ENCODE measurements around the gene USP13.

USP13 gene

DNA sequence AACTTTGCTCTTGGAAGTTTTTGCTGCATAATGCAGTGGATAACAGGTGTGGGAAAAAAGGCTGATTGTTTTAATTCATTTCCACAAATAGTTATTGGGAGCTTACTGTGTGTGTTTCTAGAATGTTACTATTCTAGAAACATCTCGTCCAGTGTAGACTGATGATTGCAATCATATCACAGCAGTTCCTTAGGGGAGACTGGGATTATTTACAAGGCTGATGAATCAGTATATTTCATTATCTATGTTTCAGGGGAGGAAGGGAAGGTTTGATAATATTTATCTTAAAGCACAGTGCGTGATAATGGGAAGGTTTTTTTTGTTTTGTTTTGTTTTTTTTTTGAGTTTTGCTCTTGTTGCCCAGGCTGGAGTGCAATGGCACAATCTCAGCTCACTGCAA lies 2.4 kb downstream of the USP13 start:
- no peak overlapping the region for H3K4me3 ChIP-seq (ENCODE audit: low read length)
- DNase-seq (ENCODE audit: low read depth): no peak
- TF ChIP-seq, protein P1, sequence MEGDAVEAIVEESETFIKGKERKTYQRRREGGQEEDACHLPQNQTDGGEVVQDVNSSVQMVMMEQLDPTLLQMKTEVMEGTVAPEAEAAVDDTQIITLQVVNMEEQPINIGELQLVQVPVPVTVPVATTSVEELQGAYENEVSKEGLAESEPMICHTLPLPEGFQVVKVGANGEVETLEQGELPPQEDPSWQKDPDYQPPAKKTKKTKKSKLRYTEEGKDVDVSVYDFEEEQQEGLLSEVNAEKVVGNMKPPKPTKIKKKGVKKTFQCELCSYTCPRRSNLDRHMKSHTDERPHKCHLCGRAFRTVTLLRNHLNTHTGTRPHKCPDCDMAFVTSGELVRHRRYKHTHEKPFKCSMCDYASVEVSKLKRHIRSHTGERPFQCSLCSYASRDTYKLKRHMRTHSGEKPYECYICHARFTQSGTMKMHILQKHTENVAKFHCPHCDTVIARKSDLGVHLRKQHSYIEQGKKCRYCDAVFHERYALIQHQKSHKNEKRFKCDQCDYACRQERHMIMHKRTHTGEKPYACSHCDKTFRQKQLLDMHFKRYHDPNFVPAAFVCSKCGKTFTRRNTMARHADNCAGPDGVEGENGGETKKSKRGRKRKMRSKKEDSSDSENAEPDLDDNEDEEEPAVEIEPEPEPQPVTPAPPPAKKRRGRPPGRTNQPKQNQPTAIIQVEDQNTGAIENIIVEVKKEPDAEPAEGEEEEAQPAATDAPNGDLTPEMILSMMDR (conservative IDR thresholded peaks at IDR 0.05; ENCODE audit: low read length): no peak

DNA sequence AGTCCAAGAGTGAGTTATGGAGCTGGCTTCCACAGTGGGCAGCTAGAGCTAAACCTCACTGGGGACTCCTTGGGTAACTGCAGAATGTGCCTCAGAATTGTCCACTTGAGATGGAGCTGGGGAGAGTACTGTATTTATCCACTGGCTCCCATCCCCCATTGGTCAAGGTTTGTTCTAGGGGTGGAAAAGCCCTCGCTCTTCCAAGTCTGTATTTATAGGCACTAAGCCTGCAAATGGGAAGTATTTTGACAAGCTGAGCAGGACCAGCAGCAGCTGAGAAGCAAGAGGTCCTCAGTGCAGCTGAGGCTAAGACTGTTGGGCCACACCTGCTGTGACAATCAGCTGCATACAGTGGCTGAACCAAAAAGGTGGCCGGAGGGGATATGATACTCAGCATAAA lies 5.8 kb downstream of the USP13 start:
- no peak for DNase-seq (ENCODE audit: low read depth)
- H3K4me3 ChIP-seq (ENCODE audit: low read length): no peak overlapping the region
- TF ChIP-seq, protein P1 (conservative IDR thresholded peaks at IDR 0.05; ENCODE audit: low read length): no peak

DNA sequence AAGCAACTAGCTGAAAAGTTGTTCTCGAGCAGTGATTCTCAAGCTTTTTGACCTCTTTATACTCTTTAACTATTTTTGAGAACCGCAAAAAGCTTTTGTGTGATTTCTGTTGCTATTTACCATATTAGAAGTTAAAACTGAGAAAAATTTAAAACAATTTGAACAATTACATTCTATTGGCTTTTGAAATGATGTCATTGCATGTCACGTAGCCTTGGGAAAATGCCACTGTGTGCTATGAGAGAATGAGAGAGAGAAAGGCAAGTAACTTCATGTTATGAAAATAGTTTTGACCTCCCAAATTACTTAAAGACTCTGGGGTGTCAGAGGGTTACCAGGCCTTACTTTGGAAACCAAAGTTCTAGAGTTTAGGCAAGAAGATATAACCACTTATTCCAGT lies 8.0 kb downstream of the USP13 start:
- no peak overlapping the region for H3K4me3 ChIP-seq (ENCODE audit: low read length)
- TF ChIP-seq, protein P1 (conservative IDR thresholded peaks at IDR 0.05; ENCODE audit: low read length): no peak
- DNase-seq (ENCODE audit: low read depth): peak; percentile 48

DNA sequence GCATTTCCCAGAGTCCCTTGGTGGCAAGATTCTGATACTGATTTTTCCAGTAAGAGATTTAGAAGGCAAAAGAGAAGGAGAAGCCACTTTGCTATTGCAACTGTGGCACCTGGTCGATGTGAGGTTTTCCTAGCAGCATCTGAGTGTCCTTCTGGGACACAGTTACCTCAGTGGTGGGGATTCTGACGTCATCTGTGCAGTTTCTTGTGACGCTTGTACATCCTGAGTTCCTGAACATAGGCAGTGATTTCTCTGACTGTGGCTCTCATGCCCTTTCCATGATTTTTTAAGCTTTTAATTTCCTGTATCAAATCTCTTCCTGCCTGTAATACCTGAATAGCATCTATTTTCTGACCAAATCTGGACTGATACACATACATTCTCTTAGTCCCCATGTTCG lies 8.9 kb downstream of the USP13 start:
- TF ChIP-seq, protein P1 (conservative IDR thresholded peaks at IDR 0.05; ENCODE audit: low read length): no peak
- no peak overlapping the region for H3K4me3 ChIP-seq (ENCODE audit: low read length)
- no peak for DNase-seq (ENCODE audit: low read depth)

DNA sequence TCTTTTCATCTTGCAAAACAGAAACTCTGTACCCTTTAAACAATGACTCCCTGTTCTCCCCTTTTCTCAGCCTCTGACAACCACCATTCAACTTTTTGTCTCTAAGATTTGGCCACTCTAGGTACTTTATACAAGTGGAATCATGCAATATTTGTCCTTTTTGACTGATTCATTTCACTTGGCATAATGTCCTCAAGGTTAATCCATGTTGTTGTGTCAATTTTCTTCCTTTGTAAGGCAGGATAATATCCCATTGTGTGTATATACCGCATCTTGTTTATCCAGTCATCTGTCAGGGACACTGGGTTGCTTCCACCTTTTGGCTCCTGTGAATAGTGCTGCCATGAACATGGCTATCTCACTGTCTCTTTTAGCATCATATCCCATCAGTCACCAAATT lies 10.3 kb downstream of the USP13 start:
- no peak overlapping the region for H3K4me3 ChIP-seq (ENCODE audit: low read length)
- no peak for DNase-seq (ENCODE audit: low read depth)
- TF ChIP-seq, protein P1 (conservative IDR thresholded peaks at IDR 0.05; ENCODE audit: low read length): no peak

DNA sequence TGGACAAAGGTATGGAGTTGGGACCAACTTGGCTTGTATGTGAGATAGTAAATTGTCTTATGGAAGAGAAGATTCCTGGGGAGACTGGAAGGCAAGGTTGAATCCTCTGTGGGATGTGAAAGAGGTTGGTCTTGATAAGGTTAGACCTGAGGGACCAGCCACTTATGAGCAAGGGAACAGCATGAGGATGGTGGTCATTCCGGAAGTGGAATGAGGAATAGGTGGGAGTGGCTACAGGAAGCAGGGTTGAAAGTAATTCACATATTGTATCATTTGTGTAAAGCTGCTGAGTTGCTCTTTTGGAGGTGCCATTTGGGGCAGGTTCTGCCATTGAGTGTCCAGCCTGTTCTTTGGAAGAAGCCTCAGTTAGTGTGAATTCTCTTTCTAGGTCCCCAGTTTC lies 13.2 kb downstream of the USP13 start:
- H3K4me3 ChIP-seq (ENCODE audit: low read length): no peak overlapping the region
- TF ChIP-seq, protein P1 (conservative IDR thresholded peaks at IDR 0.05; ENCODE audit: low read length): no peak
- DNase-seq (ENCODE audit: low read depth): no peak

DNA sequence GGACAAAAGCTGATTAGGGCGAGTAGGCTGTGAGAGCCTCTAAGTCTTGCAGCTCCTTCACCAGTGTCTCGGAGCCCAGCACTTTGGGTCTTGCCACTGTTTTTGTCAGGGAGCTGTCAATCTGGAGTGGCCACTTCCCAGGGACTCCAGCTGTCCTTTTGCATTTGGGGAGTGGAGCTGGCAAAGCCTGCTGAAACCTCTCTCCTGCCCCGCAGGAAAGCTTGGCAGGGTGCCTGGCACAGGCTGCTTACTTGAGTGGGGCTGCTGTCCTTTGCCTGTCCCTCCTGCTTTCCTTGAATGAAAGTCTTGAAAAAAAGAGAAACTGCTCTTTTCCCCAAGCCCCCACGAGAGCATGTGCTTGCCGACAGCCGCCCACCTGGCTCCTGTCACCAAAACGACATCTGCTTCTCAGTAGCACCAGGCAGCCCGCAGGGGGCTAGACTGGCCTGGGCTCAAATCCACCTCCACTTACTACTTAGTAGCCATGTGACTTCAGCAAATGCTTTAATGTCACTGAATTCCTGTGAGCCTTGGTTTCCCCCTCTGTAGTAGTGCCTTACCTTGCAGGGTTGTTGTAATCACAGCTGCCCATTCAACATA lies 13.7 kb downstream of the USP13 start:
- TF ChIP-seq, protein P1 (conservative IDR thresholded peaks at IDR 0.05; ENCODE audit: low read length): no peak
- DNase-seq (ENCODE audit: low read depth): peak; percentile 31

More for the DNA sequence above, 13.7 kb downstream of the USP13 start:
- H3K4me3 ChIP-seq (ENCODE audit: low read length): no peak overlapping the region
